ENCODE results near the gene NOB1.
"Not testable (repeated sequence)": the region's sequence is repeated elsewhere in the genome, so short reads cannot be mapped to it uniquely, and the experiment has no call there.

Gene NOB1

GRCh38 chr16:69754469-69755310 lies at the start of gene NOB1:
Gene NOB1, minus strand, starts transcription at chr16:69754926. Its CDS starts 16 bp downstream, at chr16:69754910.
- peak; percentile 98 for DNase-seq (ENCODE audit: low spot score)

GRCh38 chr16:69804297-69804696 lies 49.6 kb upstream of the NOB1 start:
- DNase-seq (ENCODE audit: low spot score), result no peak

- no peak for DNase-seq (ENCODE audit: low spot score)
Observed at GRCh38 chr16:69799611-69800031, 44.9 kb upstream of the NOB1 start.

- DNase-seq (ENCODE audit: low spot score), result no peak
Observed at GRCh38 chr16:69798466-69798865, 43.7 kb upstream of the NOB1 start.

- DNase-seq (ENCODE audit: low spot score), result peak; percentile 49
Observed at GRCh38 chr16:69796285-69797118, 41.8 kb upstream of the NOB1 start.

GRCh38 chr16:69794486-69794885 lies 39.8 kb upstream of the NOB1 start:
- DNase-seq (ENCODE audit: low spot score), result no peak

GRCh38 chr16:69793526-69793925 lies 38.8 kb upstream of the NOB1 start:
- no peak for DNase-seq (ENCODE audit: low spot score)

GRCh38 chr16:69791391-69791847 lies 36.7 kb upstream of the NOB1 start:
- not testable (repeated sequence) for DNase-seq (ENCODE audit: low spot score)

GRCh38 chr16:69787883-69788282 lies 33.2 kb upstream of the NOB1 start:
- no peak for DNase-seq (ENCODE audit: low spot score)

GRCh38 chr16:69784586-69784985 lies 29.9 kb upstream of the NOB1 start:
- DNase-seq (ENCODE audit: low spot score), result no peak

- DNase-seq (ENCODE audit: low spot score), result no peak
Observed at GRCh38 chr16:69781118-69781517, 26.4 kb upstream of the NOB1 start.

GRCh38 chr16:69779724-69780123 lies 25.0 kb upstream of the NOB1 start:
- no peak for DNase-seq (ENCODE audit: low spot score)

GRCh38 chr16:69775563-69775962 lies 20.8 kb upstream of the NOB1 start:
- DNase-seq (ENCODE audit: low spot score), result no peak

- no peak for DNase-seq (ENCODE audit: low spot score)
Observed at GRCh38 chr16:69773260-69773947, 18.7 kb upstream of the NOB1 start.

GRCh38 chr16:69771651-69771967 lies 16.9 kb upstream of the NOB1 start:
- no peak for DNase-seq (ENCODE audit: low spot score)

- no peak for DNase-seq (ENCODE audit: low spot score)
Observed at GRCh38 chr16:69769404-69769803, 14.7 kb upstream of the NOB1 start.

- DNase-seq (ENCODE audit: low spot score), result no peak
Observed at GRCh38 chr16:69768666-69769065, 13.9 kb upstream of the NOB1 start.

GRCh38 chr16:69767459-69768229 lies 12.9 kb upstream of the NOB1 start:
- DNase-seq (ENCODE audit: low spot score), result no peak

GRCh38 chr16:69763599-69763942 lies 8.8 kb upstream of the NOB1 start:
- DNase-seq (ENCODE audit: low spot score), result no peak

GRCh38 chr16:69762814-69763598 lies 8.3 kb upstream of the NOB1 start:
- peak; percentile 18 for DNase-seq (ENCODE audit: low spot score)

Measured in LoVo (cell line).